ENCODE measurements around the gene INCENP.
"Not testable (repeated sequence)": the region's sequence is repeated elsewhere in the genome, so short reads cannot be mapped to it uniquely, and the experiment has no call there.

Gene INCENP

GRCh38 chr11:62195945-62196344 lies 72.1 kb downstream of the INCENP start:
- Histone ChIP-seq H3K4me3 (ENCODE audit: insufficient read depth, low read depth, low read length) (no peak overlapping the region), H3K4me1 (ENCODE audit: control insufficient read depth, insufficient read depth, low read length) (peaks cover 6% of the 10 kb centered on the region), H3K9me3 (ENCODE audit: control insufficient read depth, low read length) (no peaks in the 10 kb centered on the region), H3K27me3 (ENCODE audit: control insufficient read depth, insufficient read depth, low read length, poor library complexity, severe bottlenecking) (no peaks in the 10 kb centered on the region), H3K27ac (ENCODE audit: insufficient read depth, low read depth, low read length, poor library complexity, severe bottlenecking) (no peak overlapping the region), H3K36me3 (ENCODE audit: control insufficient read depth, insufficient read depth, low read length) (no peaks in the 10 kb centered on the region)
- WGBS, 2 experiments, result 85 to 87% methylated on average over 6 to 7 of the region's 7 CpGs

- 82 to 94% methylated on average over 2 of the region's 2 CpGs for WGBS, 2 experiments
- H3K4me3 ChIP-seq (ENCODE audit: insufficient read depth, low read depth, low read length); H3K27ac ChIP-seq (ENCODE audit: insufficient read depth, low read depth, low read length, poor library complexity, severe bottlenecking); H3K4me1 ChIP-seq (ENCODE audit: control insufficient read depth, insufficient read depth, low read length); H3K9me3 ChIP-seq (ENCODE audit: control insufficient read depth, low read length); H3K36me3 ChIP-seq (ENCODE audit: control insufficient read depth, insufficient read depth, low read length); H3K27me3 ChIP-seq (ENCODE audit: control insufficient read depth, insufficient read depth, low read length, poor library complexity, severe bottlenecking): not testable (repeated sequence)
Observed at GRCh38 chr11:62197400-62197799, 73.6 kb downstream of the INCENP start.

DNA sequence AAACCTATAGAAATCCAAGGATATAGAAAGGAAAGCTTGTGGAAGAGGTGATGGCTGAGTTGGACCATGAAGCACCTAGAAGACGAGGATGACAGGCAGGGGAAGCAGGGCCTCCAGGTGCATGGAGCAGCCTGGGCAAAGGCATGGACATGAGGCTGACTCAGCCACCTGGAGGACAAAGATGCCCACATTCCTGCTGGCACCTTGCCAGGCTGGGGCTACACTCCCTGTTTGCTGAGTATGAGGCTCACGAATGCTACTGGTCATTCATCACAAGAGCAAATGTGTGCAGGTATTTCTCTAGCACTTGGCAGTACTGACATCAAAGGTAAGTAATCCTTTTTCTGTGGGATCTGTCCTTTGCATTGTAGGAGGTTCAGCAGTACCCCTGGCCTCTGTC lies 77.6 kb downstream of the INCENP start:
- Histone ChIP-seq H3K4me1 (ENCODE audit: control insufficient read depth, insufficient read depth, low read length) (no peaks in the 10 kb centered on the region), H3K27me3 (ENCODE audit: control insufficient read depth, insufficient read depth, low read length, poor library complexity, severe bottlenecking) (no peaks in the 10 kb centered on the region), H3K27ac (ENCODE audit: insufficient read depth, low read depth, low read length, poor library complexity, severe bottlenecking) (no peak overlapping the region), H3K9me3 (ENCODE audit: control insufficient read depth, low read length) (no peaks in the 10 kb centered on the region), H3K36me3 (ENCODE audit: control insufficient read depth, insufficient read depth, low read length) (no peaks in the 10 kb centered on the region), H3K4me3 (ENCODE audit: insufficient read depth, low read depth, low read length) (no peak overlapping the region)
- WGBS, 2 experiments, result 91 to 95% methylated on average over 2 of the region's 2 CpGs

All from ectodermal cell (in vitro differentiated cells).